ENCODE data around the gene COL11A1.
"Not testable (repeated sequence)": the region's sequence is repeated elsewhere in the genome, so short reads cannot be mapped to it uniquely, and the experiment has no call there.

Gene COL11A1

DNA sequence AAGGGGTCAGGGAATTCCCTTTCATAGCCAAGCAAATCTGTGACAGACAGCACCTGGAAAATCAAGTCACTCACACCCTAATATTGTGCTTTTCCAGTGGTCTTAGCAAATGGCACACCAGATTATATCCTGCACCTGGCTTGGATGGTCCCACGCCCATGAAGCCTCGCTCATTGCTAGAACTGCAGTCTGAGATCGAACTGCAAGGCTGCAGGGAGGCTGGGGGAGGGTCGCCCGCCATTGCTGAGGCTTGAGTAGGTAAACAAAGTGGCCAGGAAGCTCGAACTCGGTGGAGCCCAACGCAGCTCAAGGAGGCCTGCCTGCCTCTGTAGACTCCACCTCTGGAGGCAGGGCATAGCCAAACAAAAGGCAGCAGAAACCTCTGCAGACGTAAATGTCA lies 281.6 kb downstream of the COL11A1 start:
- DNase-seq = not testable (repeated sequence)

Measured in hematopoietic multipotent progenitor cell treated with erythropoietin and hydrocortisone succinate and interleukin-3 and kit ligand, for 6 days (in vitro differentiated cells).